ENCODE results near the gene TOR1AIP1.

- TF ChIP-seq, protein P1, sequence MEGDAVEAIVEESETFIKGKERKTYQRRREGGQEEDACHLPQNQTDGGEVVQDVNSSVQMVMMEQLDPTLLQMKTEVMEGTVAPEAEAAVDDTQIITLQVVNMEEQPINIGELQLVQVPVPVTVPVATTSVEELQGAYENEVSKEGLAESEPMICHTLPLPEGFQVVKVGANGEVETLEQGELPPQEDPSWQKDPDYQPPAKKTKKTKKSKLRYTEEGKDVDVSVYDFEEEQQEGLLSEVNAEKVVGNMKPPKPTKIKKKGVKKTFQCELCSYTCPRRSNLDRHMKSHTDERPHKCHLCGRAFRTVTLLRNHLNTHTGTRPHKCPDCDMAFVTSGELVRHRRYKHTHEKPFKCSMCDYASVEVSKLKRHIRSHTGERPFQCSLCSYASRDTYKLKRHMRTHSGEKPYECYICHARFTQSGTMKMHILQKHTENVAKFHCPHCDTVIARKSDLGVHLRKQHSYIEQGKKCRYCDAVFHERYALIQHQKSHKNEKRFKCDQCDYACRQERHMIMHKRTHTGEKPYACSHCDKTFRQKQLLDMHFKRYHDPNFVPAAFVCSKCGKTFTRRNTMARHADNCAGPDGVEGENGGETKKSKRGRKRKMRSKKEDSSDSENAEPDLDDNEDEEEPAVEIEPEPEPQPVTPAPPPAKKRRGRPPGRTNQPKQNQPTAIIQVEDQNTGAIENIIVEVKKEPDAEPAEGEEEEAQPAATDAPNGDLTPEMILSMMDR (IDR thresholded peaks at IDR 0.05 in 8 of 11, conservative IDR thresholded peaks at IDR 0.05 in 3 of 11) = no peak
- TF ChIP-seq POLR2A (IDR thresholded peaks at IDR 0.05) (no peak), POLR2AphosphoS5 (IDR thresholded peaks at IDR 0.05) (no peak)
These were observed 39.4 kb downstream of the TOR1AIP1 start for GRCh38 chr1:179921472-179921871.
